HG02763 (cell line): ENCODE measurements around the gene DEDD2.

Source experiments
- ATAC-seq: cut with Tn5 transposase; IDR thresholded peaks from one replicate; pipeline ENCODE4 v1.9.1; 2021; ENCODE audit warnings: mild to moderate bottlenecking, moderate library complexity; ENCODE audit not compliant: unreplicated experiment

Gene DEDD2

DNA sequence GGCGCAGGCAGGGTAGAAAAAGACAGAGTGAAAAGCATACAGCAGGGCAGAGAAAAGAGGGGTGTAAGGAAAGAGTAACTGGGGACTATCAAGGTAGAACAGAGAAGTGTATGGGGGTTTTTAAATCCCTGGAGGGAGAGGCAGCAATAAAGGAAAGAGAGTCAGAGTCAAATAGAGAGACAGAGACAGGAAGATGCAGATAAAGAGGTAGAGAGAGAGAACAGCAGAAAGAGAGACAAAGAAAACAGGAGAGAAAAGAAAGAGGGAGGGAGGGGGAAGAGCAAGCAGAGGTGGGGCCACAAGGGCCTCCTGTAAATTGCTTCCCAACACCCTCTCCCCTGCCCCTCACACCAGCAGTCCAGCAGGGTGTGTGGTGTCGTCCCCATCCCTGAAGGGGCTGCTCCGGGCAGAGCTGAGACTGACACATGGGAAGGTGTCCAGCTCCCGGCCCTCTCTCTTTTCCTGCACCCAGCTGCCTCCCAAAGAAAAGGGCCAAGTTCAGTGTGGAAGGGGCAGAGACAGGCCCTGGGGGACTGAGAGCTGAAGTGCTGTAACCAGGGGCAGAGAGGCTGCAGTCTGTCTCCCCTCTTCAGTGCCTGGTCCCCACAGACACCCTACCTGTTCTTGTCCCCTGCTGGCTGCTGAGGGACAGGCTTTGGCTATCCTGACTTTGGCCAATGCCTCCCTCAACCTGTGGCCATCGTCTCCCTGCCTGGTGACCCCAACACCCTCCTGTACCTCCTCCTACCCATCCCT is 67.9 kb downstream of the DEDD2 start:
- no peak for ATAC-seq
